NCI-H69 (cell line): Measurements from ENCODE around the gene DCUN1D2.
"Not testable (repeated sequence)": the region's sequence is repeated elsewhere in the genome, so short reads cannot be mapped to it uniquely, and the experiment has no call there.

Experiments
- DNase-seq: peaks from one replicate; lab custom pipeline; 2025; lab: John Stamatoyannopoulos, UW

The DCUN1D2 gene

DNA sequence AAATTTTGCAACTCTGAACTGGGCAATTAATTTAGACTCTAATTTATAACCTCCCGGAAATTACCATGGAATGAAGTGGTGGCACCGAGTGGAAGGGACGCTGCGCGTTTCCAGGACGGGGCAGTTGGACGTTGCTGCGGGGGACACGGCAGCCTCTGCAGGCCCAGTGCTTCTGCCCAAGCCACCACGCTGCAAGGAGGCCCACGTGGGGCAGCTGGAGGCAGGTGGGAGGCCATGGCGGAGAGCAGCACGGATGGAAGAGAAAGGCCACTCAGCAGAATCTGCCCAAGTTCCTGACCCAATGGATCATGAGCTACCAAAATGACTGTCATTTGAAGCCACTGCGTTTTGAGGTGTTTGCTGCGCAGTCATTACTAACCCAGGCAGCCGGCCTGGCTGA lies 26.0 kb downstream of the DCUN1D2 start:
- no peak for DNase-seq

DNA sequence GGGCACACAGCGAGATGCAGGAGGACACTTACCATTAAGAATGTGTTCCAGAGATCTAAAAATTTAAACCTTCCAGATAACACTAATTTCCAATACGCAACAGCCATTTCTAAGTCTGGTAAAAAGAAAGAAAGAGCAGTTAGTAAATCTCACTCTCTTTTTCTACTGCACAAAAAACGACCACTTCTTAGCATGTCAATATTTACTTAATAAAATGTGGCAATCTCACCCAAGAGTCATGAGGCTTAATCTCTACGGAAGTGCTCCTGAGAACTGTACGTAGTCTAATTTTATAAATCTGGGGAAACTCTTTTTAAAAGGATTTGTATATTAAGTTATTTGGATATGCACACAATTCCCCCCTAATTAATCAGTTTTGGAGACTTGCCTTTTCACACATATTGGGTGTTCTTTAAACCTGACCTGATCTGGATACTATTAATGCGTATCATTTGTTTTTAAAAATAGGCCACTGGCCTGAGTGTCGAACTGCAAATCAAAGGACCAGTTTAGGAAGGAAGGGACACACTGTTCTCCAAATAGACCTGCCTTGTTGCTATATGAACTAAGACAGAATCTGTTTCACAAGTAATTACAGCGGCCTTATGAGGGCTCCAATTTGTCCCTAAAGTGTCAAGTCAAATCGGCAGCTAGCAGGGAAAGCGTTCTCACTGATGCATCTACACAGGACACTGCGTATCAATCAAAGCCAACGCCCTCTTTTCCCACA lies 29.3 kb downstream of the DCUN1D2 start:
- no peak for DNase-seq

DNA sequence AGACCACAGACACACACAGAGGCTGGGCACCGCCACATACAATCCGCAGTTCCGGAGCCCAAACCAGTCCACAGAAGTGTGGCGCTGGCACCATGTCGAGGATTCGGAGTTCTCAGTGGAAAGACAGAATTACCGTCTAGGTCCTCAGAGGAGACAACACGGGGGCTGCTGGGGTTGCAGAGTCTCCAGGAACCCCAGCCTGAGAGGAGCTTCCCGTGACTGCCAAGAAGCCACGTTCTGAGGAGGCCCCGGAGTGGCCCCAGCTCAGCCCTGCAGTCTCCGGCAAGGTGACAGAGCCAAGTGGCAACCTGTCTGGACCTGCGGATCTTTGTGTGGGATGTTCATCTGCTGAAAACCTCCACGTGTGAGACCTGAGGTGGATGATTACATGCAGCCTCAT lies 29.9 kb downstream of the DCUN1D2 start:
- DNase-seq: no peak

DNA sequence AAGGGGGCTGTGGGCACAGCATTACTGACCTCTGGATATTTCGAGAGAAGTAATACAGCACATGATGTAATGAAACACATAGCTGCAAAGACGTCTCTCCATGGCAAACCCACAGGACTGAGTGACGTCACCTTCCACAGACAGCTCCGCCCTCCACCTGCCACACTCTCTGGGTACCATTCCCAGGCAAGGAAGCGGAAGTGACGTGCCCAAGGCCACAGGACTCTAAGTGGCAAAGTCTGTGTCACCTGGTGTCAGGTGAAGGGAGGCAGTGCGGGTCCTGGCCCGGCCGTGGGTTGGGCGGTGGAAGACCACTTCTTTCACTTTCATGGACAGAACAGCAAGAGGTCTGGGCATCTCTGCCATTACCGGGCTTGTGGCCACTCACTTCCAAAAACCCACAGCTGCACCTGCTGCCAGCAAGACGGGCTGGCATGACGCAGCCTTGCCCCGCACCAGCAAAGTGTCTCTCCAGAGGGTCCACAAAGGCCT lies 30.4 kb downstream of the DCUN1D2 start:
- no peak for DNase-seq

DNA sequence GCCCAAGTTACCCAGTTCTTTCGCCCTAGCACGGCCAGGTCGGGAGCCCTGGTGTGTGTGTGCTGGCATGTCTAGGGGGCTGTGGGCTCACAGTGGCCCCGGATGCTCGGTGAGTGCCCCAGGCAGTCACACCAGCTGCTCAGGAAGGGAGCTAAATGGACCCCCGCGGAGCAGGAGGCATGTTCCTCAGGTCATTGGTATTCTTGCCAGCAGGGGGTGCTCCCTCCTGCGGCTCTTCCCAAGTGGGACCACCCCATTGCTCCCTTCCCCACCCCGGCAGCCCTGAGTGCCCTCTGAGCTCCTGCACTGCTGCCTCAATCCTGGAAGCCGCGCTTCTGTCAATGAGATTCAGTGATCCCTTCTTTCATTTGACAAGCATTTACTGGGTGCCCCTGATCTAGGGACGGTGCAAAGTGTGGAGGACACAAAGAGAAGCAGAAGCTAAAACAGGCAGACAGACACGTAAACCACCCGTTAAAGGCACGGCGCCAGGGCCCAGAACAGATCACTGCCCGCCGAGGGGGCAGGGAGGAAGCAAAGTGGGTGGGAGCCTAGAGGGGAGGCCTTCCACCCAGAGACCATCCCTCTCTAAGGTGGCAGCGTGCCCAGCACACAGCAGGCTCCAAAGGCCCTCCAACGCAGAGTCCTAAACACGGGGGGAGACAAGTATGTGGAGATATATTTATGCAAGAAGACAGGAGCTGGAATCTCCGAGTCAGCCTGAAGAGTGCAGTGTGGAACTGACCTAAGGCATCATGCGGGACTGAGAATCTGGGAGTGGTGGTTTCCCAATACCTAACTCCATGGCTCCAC lies 32.1 kb downstream of the DCUN1D2 start:
- DNase-seq: peak; percentile 58

DNA sequence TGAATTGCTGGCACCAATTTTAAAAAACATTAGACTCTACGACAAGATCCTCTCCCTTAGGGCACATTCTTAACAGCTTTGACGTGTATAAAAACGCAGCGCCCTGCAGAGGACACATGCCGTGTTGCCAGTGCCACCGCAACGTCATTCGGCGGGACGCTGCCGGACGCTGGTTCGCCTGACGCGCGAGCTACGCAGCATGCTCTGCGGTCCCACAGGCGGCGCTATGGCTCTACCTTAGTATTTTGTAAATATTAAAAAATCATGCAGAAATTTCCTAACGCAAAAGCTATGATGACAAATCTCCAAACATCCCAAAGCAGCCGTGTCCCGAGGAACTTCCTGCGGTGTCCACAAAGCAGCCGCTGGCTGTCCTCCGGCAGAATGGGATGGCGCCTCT lies 33.0 kb downstream of the DCUN1D2 start:
- no peak for DNase-seq

DNA sequence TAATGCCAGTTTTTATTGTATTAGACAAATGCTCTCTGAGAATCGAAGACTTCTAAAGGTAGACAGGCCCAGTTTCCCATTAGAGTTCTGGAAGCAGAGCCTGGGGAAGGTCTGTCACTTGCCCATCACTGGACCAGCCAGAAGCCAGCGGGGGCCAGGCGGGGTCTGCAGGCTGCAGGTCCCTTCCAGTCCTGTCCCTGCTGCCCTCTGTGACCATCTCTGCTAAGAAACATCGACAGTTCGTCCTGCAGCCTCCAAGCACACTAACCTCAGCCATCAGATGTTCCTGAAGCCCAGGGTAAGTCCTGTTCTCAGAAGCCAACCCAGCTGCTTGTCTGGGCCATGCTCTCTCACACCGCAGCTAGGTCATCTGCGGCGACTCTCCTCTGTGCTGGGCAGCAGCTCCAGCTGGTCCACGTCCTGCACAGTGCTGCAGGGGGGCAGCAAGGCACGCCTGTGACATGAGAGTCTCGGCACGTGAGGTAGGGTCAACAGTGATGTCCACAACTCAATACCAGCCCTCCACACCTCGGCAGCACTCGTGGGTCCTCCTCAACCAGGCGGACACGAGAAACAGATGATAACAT lies 34.3 kb downstream of the DCUN1D2 start:
- DNase-seq: no peak

DNA sequence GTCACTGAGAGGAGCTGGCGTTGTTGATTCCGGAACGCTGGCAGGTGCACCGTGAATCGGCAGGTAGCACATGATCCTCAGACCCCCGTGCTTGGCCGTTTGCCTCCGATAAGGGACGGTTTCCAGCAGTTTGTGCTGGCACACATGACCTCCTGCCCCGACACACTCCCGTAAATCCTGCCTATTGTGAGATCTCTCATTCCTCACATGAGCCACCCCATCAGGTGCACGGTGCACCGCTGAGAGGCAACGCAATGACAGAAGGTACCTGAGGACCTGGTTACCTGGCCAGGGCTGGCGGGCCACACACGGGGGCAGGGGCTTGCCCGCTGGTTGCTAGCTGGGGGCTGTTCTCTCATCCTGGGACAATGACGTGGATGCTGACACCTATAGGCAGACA lies 35.1 kb downstream of the DCUN1D2 start:
- no peak for DNase-seq

DNA sequence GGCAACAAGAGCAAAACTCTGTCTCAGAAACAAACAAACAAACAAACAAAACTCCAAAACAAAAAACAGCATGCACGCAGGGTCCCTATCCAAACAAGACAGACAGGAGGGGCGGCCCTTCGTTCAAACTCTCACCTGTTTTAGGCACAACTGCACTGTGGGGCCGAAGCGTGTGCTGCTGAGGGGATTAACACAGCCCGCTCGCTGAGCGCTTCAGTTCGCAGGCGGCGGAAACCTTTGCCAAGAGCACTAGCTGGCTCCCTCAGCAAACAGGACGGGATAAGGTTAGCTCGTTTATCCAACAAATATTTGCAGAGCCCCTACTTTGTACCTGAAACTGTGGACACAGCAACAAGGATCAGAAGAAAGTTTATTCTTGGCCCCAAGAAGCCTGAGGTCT lies 35.6 kb downstream of the DCUN1D2 start:
- DNase-seq: no peak

DNA sequence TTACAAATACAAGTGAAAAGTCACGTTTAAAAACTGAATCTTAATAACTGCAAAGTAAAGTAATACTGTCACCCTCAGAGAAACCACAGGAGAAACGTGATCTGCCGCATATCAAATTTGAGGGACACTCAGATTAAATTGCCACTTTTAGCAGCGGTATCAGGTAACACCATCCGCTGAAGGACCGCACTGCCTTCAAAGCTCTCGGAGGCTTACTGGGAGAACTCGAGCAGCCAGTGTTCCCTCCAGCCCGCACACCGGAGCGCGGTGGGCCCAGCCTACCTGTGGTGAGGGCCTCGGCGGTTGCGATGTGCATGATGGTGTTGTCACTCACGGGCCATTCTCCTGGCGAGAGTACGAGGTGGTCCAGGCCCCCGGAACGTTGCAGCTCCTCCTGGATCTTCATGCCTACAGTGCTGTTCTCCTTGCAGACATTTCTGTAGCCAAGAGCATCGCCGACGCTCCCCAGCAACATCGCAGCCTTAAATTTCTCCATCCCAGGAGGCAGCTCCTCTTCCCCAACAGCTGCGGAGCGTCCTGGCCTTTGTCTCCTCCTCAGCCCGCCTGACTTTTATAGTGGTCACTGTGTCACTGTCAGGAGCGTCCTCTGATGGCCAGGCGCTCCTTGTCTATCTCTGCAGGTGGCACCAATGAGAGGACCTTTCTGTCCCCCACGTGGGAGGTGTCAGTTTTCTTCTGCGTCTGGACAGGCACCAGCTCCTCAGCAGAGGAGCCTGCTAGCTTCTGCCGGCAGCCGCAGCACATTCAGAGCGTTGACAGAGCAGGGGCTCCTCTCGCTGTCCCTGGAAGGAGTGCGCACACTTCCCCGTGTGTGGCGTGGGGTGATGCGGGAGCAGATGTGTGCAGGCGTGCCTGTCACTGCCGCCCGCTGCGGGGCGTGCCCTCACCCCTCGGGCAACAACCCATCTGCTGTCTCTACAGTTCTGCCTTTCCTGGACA lies 37.3 kb downstream of the DCUN1D2 start, which contains the start of gene ADPRHL1:
TSS of gene ADPRHL1 (minus strand) at position 547 of the 960 bp plus-strand sequence. CDS start at position 496, 51 bp downstream.
- no peak for DNase-seq

DNA sequence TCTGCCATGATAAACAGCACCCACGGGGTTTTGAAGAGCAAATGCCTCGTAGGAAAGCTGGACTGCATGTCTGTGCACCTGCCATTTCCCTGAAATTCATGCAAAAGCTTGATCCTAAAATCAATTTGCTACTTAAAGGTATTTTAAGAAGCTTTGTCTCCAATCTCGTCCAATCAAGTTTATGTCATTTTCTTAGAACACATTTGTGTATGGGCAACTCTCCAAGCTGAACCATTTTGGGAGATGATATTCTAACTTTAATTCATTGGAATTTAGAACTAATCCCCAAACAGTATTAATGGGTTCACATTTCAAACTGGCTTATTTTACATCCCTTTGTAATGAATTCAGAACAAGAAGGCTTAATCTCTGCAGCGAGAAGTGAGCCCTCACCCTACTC lies 38.0 kb downstream of the DCUN1D2 start:
- DNase-seq: no peak

DNA sequence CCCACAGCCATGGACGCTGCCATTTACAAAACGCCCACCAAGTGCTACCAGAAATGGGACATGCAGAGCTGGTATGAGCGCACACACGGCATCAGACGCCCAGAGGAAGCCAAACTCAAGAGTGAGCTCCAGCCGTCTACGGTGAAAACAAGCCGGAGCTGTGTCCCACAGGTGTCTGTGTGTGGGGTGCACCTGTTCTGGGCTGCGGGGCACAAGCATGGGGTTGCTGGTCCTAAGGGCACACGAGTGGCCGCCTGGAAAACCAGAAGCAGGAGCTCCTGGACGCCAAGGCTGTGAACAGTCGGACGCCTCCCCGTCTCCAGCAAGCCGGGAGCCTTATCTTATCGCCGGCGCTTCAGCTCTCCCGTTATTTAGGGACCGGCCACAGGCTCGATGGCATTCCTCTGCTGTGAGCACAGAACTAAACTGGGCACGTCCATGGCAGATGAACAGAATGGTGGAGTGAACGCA lies 38.5 kb downstream of the DCUN1D2 start:
- DNase-seq: no peak

DNA sequence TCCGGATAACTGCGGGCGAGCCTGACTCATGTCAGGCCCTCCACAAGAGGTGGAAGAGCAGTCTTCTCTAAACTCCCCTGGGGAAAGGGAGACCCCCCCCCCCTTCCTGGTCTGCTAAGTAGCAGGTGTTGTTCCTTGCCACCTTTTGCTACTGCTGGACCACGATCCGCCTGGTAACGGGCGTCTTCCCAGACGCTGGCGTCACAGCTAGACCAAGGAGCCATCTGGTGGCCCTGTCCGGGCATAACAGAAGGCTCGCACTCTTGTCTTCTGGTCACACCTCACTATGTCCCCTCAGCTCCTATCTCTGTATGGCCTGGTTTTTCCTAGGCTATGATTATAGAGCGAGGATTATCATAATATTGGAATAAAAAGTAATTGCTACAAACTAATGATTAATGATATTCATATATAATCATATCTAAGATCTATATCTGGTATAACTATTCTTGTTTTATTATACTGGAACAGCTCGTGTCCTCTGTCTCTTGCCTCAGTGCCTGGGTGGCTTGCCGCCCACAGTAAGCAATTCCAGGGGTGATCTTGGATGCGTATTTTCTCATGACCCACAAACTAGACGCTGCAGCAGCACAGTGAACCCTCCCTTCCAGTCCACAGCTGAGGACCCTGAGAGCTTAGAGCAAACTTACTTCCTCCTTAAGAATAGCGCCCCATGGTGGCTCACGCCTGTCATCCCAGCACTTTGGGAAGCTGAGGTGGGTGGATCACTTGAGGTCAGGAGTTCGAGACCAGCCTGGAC lies 39.5 kb downstream of the DCUN1D2 start:
- peak; percentile 54 for DNase-seq

DNA sequence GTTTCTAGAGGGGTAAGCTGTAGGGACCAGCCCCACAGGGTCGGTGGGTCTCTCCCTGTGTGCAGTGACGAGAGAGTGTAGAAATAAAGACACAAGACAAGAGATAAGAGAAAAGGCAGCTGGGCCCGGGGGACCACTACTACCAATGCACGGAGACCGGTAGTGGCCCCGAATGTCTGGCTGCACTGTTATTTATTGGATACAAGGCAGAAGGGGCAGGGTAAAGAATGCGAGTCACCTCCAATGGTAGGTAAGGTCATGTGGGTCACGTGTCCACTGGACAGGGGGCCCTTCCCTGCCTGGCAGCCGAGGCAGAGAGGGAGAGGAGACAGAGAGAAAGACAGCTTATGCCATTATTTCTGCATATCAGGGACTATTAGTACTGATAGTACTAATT lies 40.2 kb downstream of the DCUN1D2 start:
- not testable (repeated sequence) for DNase-seq

DNA sequence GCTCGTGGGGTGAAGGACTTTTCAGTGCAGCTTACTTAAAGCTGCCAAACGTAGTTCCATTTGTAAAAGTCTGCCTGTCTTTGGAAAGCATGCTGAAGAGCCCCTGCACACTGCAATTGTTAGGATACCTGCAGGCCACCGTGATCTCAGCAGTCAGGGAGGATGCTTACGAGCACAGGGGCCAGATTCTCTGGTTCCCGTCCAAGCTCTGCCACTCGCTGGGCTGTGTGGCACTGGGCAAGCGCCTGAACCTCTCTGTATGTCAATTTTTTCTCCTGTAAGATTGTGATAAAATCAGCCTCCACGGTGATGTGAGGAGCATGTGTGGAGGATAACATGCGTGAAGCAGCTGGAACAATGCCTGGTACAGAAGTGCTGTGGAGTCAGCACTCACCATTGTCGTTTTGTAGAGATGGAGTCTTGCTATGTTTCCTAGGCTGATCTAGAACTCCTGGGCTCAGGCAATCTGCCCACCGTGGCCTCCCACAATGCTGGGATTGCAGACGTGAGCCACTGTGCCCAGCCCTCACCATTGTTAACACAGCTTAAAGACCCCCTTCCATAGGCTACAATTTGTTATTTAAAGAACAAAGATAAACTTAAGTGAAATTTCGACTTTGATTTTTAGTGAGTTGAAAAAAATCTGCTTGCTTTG lies 40.7 kb downstream of the DCUN1D2 start:
- DNase-seq: no peak

DNA sequence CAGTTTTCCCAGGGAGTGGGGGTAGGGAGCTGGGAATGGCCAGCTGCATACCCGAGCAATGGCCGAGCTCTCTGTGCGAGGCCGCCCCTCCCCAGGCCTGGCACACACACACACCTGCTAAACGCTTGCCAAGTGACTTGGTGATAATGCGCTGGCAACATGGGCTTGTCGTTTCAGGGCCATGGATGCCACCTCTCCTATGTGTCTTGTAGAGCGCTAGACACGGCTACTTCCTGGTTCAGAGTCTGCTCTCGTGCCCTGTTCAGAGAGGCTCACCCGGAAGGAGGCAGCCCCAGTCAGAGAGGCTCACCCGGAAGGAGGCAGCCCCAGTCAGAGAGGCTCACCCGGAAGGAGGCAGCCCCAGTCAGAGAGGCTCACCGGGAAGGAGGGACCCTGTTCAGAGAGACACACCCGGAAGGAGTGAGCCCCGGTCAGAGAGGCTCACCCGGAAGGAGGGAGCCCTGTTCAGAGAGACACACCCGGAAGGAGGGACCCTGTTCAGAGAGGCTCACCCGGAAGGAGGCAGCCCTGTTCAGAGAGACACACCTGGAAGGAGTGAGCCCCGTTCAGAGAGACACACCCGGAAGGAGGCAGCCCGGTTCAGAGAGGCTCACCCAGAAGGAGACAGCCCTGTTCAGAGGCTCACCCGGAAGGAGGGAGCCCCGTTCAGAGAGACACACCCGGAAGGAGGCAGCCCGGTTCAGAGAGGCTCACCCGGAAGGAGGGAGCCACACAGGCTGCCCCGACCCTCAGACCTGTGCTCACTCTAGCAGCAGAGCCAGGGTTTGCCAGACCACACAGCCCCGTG lies 41.4 kb downstream of the DCUN1D2 start:
- DNase-seq: peak; percentile 100

DNA sequence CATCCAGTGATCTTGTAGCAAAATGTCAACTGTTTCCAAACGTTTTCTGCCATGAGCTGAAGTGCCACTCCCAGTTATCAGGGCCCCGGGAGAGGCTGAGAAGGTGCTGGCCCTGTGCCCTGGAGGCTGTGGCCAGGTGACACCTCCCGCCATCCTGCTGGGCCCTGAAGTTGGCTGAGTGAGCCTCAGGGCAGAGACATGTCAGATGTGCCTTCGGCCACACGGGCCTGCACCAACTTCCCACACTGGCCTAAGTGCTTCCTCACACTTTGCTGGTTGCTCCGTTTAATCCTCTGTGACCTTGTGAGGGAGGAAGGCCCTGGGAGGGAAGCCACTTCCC lies 42.0 kb downstream of the DCUN1D2 start:
- peak; percentile 72 for DNase-seq

DNA sequence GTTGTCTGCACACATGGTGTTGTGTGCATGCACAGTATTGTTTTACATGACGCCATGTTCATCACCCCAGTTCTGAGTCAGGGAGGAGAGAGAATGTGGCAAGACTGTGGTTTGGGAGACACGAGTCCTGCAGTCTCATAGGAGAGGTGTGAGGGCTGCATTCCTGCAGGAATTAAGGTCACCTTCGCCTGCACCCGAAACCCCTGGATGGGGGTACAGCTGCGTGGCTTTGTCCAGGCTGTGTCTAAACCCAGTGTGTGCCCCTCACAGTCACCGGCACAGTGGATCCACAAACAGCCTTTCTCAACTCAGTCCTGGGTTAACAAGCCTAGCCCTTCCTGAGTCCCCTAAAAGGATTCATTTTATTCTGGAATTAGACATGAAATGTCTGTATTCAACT lies 42.9 kb downstream of the DCUN1D2 start:
- DNase-seq: no peak

DNA sequence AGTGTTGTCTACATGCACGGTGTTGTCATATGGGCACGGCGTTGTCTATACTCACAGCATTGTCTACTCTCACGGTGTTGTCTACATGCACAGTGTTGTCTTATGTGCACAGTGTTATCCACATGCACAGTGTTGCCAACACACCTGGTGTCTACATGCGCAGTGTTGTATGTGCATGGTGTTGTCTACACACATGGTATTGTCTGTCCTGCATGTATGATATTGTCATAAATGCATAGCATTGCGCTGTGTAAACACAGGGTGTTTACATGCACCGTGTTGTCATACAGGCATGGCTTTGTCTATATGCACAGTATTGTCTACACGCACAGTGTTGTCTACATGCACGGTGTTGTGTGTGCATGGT lies 44.0 kb downstream of the DCUN1D2 start:
- no peak for DNase-seq
